Right cardiac atrium (tissue), 5 donors: ENCODE measurements around the gene INPP5J. TPM values are rescaled to one million over a fixed set of nuclear protein-coding genes. Genes with fewer than 3 reads are reported as not detected.

Experiments used
- ATAC-seq, 2 donors: fragments of 200-7000 bp; cut with Tn5 transposase; one replicate each; pipeline versions ENCODE4 v1.8.0 to v1.9.1; 2020; ENCODE audit warnings: moderate library complexity in 2 of 2, mild to moderate bottlenecking in 1 of 2
- DNase-seq, 3 donors: peaks; one replicate each; pipeline ENCODE4 v3.0.0-alpha.2; 2020
- H3K27ac ChIP-seq: one replicate; pipeline ENCODE4 v1.5.1; 2013; ENCODE audit warnings: mild to moderate bottlenecking, low read length, control low read depth, moderate library complexity
- H3K27me3 ChIP-seq: one replicate; pipeline ENCODE4 v1.6.1; 2013; ENCODE audit not compliant: control insufficient read depth, insufficient read depth
- H3K4me1 ChIP-seq: one replicate; pipeline ENCODE4 v1.6.1; 2013; ENCODE audit warnings: low read length; ENCODE audit not compliant: control insufficient read depth, insufficient read depth
- H3K4me3 ChIP-seq: one replicate; pipeline ENCODE4 v1.5.1; 2013; ENCODE audit warnings: low read length, control low read depth
- H3K9me3 ChIP-seq: one replicate; pipeline ENCODE4 v1.6.1; 2013; ENCODE audit warnings: low read length; ENCODE audit not compliant: control insufficient read depth
- WGBS: extraction: QIAGEN DNeasy Blood & Tissue Kit; methylation state at CpG from one replicate; pipeline ENCODE4 v1.1.7; 2013; 5-methylcytosine and 5-hydroxymethylcytosine counted together
- intact Hi-C, 4 donors: fragments of 100-400 bp; cut with DNase I; formaldehyde crosslinking; loops; one replicate each; pipeline versions ENCODE4 v1.11.0 to v1.14.0; 2022 to 2023
- microRNA-seq, 2 donors: library from miRNA; unstranded; fragments of <30 nt; microRNA quantifications; one replicate each; pipeline ENCODE4 v1.2.0, GENCODE V29; 2020 to 2021
- polyA plus RNA-seq: library from polyadenylated mRNA; stranded (reverse); fragments of 200-250 nt; gene quantifications from one replicate; pipeline ENCODE4 v1.2.3, GENCODE V29; 2013
- total RNA-seq, 4 donors: library from RNA; stranded (reverse); fragmentation: NEBNext Ultra II Directional; extraction: Animal tissue kit (Norgen Biotek cat#: 25700); gene quantifications; one replicate each; pipeline ENCODE4 v1.2.1, GENCODE V29; 2021
- donor health status: healthy with polysubstance abuse.
- donor health status: DM: no; HTN: yes; CAD: no.
- donor health status: DM: no; HTN: no; CAD: no.
- donor health status: DM: no; HTN: yes; CAD: no; lungs with severe emphysema.
- donor health status: DM: yes; HTN: yes; CAD: no.

Gene INPP5J
- total and polyA plus RNA-seq, 5 donors: 28.8 to 62.1 (median 43.2) TPM

DNA sequence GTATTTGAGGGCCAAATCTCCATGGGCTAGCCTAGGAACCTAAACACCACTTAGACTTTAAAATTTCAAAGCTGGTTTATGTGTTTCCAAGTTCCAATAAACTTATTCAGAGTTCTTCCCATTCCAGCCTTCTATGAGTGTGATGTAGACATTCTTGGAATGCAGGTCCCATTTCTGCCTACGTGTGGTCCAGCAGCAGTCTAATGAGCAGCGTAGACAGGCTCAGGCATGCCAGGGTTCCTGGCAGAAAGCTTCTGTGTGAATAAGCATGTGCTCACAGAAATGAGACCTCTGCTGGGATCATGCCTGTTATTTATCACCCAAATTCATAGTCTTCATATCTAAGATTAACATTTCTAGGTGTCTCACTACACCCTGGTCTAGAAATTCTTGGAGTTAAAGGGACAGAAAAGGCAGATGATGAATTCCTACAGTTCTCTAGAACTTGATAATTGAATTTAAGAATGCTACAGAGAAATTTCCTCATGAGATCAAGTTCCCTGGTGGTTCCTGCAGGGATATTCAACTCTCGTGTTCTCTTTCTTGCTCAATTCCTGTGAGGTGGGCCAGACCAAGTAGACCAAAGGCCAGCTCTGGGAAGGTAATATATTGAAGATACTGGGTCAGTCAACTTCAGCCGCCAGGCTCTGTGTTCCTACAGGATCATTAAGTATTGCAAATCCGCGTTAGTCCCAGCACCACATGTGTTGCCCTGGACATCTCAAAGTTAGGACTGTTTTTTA lies 54.8 kb downstream of the INPP5J start:
- Histone ChIP-seq H3K4me3 (no peak overlapping the region), H3K9me3 (no peaks in the 10 kb centered on the region), H3K27me3 (no peaks in the 10 kb centered on the region), H3K27ac (no peak overlapping the region), H3K4me1 (peaks cover 8% of the 10 kb centered on the region)
- DNase-seq: no peak
- intact Hi-C loops: no loop called here
- no peak for ATAC-seq
- WGBS: 76% methylated on average over 6 of the region's 6 CpGs

DNA sequence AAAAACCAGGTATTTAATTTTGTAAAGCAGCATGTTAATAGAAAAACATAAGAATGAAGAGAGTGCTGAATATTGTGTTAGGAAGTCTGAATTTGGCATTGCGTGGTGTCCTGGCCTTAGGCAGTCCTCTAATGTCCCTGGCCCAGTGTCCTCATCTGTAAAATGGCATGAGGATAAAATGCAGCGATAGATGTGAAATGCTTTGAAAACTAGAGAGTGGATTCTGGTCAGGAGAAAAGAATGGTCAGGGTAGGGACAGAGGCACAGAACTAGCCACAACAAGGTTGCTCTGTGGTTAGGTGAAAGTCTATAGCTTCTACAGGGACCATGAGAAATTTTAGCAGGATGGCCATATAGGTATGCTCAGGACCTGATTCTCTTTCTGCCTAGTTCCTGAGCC lies 56.1 kb downstream of the INPP5J start:
- intact Hi-C loops: no loop called here
- H3K4me1 ChIP-seq: peaks cover 4% of the 10 kb centered on the region
- H3K27ac ChIP-seq: no peak overlapping the region
- H3K4me3 ChIP-seq: no peak overlapping the region
- 97% methylated on average over 2 of the region's 2 CpGs for WGBS
- no peak for DNase-seq
- no peaks in the 10 kb centered on the region for H3K9me3 ChIP-seq
- ATAC-seq: peak in 1 of 2 donors; percentile 11
- H3K27me3 ChIP-seq: no peaks in the 10 kb centered on the region

DNA sequence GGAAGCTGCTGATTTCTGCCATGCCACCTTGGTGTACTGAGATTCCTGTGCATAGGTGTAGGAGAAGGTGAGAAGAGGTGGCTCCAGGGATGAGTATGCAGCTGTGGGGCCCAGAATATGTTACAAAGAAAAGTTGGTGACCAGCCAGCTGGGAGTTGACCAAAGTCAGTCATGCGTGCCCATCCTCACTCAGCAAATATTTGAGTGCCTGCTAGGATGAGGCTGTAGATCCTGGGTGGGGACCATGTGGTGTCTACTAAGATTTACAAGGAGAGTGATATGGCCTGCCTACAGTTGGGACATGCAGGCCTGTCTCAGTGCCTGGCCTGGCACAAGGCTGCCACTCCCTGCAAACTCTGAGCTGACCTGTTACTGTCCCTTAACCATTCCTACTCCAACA lies 56.6 kb downstream of the INPP5J start:
- intact Hi-C loops: no loop called here
- DNase-seq (no peak), ATAC-seq (peak; percentile 58 to 62)
- no peaks in the 10 kb centered on the region for H3K27me3 ChIP-seq
- H3K4me1 ChIP-seq: peaks cover 4% of the 10 kb centered on the region
- H3K9me3 ChIP-seq: no peaks in the 10 kb centered on the region
- WGBS: 33% methylated on average over 1 of the region's 1 CpG
- H3K27ac ChIP-seq: no peak overlapping the region
- H3K4me3 ChIP-seq: no peak overlapping the region

DNA sequence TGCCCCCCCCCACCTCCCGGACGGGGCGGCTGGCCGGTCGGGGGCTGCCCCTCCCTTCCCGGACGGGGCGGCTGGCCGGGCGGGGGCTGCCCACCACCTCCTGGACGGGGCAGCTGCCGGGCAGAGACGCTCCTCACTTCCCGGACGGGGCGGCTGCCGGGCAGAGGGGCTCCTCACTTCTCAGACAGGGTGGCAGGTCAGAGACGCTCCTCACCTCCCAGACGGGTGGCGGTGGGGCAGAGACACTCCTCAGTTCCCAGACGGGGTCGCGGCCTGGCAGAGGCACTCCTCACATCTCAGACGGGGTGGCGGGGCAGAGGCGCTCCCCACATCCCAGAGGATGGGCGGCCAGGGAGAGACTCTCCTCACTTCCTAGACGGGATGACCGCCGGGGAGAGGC lies 61.2 kb downstream of the INPP5J start:
- 95% methylated on average over 30 of the region's 30 CpGs for WGBS
- ATAC-seq: no peak

More for the DNA sequence above, 61.2 kb downstream of the INPP5J start:
- no peak for DNase-seq
- Histone ChIP-seq H3K4me1 (peaks cover 4% of the 10 kb centered on the region), H3K27me3 (no peaks in the 10 kb centered on the region), H3K4me3 (no peak overlapping the region), H3K27ac (no peak overlapping the region), H3K9me3 (no peaks in the 10 kb centered on the region)
- intact Hi-C loops: no loop called here

Small RNA genes within 50 kb of the gene (microRNA-seq; reads per million reads assigned to microRNA genes)
- gene MIR3928: 2.1 to 4.3 reads per million in 2 donors

Other genes starting within 250 kb of the INPP5J start
- gene MORC2, start 154.2 kb upstream of the INPP5J start, total RNA-seq: 10 to 100 TPM; 17.0 to 24.0 (median 17.3) TPM
- 15.8 TPM for gene MORC2, start 154.2 kb upstream of the INPP5J start, polyA plus RNA-seq
- 10 to 100 TPM; 42.1 to 56.2 (median 47.3) TPM for gene TUG1, start 153.7 kb upstream of the INPP5J start, total RNA-seq
- gene TUG1, start 153.7 kb upstream of the INPP5J start, polyA plus RNA-seq: 22.8 TPM
- 100 to 1,000 TPM; 156 to 233 (median 217) TPM for gene SMTN, start 41.6 kb upstream of the INPP5J start, total RNA-seq
- gene SMTN, start 41.6 kb upstream of the INPP5J start, polyA plus RNA-seq: 192 TPM
- gene SELENOM, start 15.4 kb upstream of the INPP5J start, total RNA-seq: 100 to 1,000 TPM; 167 to 205 (median 176) TPM
- gene SELENOM, start 15.4 kb upstream of the INPP5J start, polyA plus RNA-seq: 219 TPM
- not detected for gene PLA2G3, start 17.5 kb downstream of the INPP5J start, total RNA-seq
- gene PLA2G3, start 17.5 kb downstream of the INPP5J start, polyA plus RNA-seq: not detected
- gene RNF185, start 37.2 kb downstream of the INPP5J start, total RNA-seq: 10 to 100 TPM; 20.3 to 23.2 (median 21.6) TPM
- 15.1 TPM for gene RNF185, start 37.2 kb downstream of the INPP5J start, polyA plus RNA-seq
- gene LIMK2, start 89.3 kb downstream of the INPP5J start, total RNA-seq: 10 to 100 TPM in 3 of 4 donors, 1 to 10 TPM in 1; 8.9 to 12.1 (median 11.1) TPM
- 6.5 TPM for gene LIMK2, start 89.3 kb downstream of the INPP5J start, polyA plus RNA-seq
- 10 to 100 TPM in 2 of 4 donors, 1 to 10 TPM in 2; 5.9 to 17.6 (median 10.8) TPM for gene PIK3IP1, start 169.5 kb downstream of the INPP5J start, total RNA-seq
- 14.0 TPM for gene PIK3IP1, start 169.5 kb downstream of the INPP5J start, polyA plus RNA-seq
- gene PATZ1, start 223.4 kb downstream of the INPP5J start, total RNA-seq: 10 to 100 TPM; 12.2 to 16.4 (median 14.4) TPM
- gene PATZ1, start 223.4 kb downstream of the INPP5J start, polyA plus RNA-seq: 8.4 TPM